ENCODE results near the gene CERS6. TPM values are rescaled to one million over a fixed set of nuclear protein-coding genes. Genes with fewer than 3 reads are reported as not detected.

The CERS6 gene
- total RNA-seq, 1 donor from 2014 or later: 27.7 TPM

GRCh38 chr2:168539945-168540344 is 83.9 kb downstream of the CERS6 start:
- no peaks in the 10 kb centered on the region for H3K27me3 ChIP-seq
- no peak for TF ChIP-seq CTCF (IDR thresholded peaks at IDR 0.05)
- TF ChIP-seq POLR2A (IDR thresholded peaks at IDR 0.05): no peak
- TF ChIP-seq POLR2AphosphoS5 (IDR thresholded peaks at IDR 0.05; ENCODE audit: insufficient read depth in 1 of 2, low read depth in 1 of 2): no peak
- no peak overlapping the region for H3K4me3 ChIP-seq
- no peaks in the 10 kb centered on the region for H3K36me3 ChIP-seq
- no peaks in the 10 kb centered on the region for H3K4me1 ChIP-seq
- peaks cover 5% of the 10 kb centered on the region for H3K9me3 ChIP-seq
- DNase-seq (ENCODE audit: extremely low spot score in 2 of 2): no peak
- intact Hi-C loops (cut with DNase I): no loop called here
- no peak overlapping the region for H3K27ac ChIP-seq

GRCh38 chr2:168541858-168542257 is 85.8 kb downstream of the CERS6 start:
- H3K27me3 ChIP-seq: no peaks in the 10 kb centered on the region
- intact Hi-C loops (cut with DNase I): no loop called here
- H3K4me1 ChIP-seq: no peaks in the 10 kb centered on the region
- H3K27ac ChIP-seq: no peak overlapping the region
- no peak overlapping the region for H3K4me3 ChIP-seq
- H3K9me3 ChIP-seq: peaks cover 5% of the 10 kb centered on the region
- no peak for DNase-seq (ENCODE audit: extremely low spot score in 2 of 2)
- TF ChIP-seq POLR2A (IDR thresholded peaks at IDR 0.05): no peak
- no peak for TF ChIP-seq CTCF (IDR thresholded peaks at IDR 0.05)
- TF ChIP-seq POLR2AphosphoS5 (IDR thresholded peaks at IDR 0.05; ENCODE audit: insufficient read depth in 1 of 2, low read depth in 1 of 2): no peak
- no peaks in the 10 kb centered on the region for H3K36me3 ChIP-seq

DNA sequence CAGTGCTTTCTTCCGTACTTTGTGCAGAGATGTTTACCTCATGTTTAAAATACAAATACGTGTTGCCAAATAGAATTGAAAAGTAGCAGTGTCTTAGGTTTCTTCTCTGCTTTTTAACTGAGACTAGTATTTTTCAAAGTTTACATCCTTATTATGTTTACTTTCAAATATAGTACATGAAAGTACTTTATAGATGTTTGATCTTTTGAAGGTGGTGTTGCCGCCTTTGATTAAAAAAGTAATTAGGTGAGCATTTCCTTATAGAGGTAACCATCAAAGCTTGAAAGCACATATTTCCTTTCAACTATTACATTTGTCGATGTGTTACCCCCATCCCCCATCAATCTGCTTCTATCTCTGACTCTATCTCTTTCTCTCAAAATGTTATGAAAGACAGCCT is 87.0 kb downstream of the CERS6 start:
- Histone ChIP-seq H3K4me3 (no peak overlapping the region), H3K4me1 (no peaks in the 10 kb centered on the region), H3K36me3 (no peaks in the 10 kb centered on the region), H3K9me3 (peaks cover 5% of the 10 kb centered on the region), H3K27me3 (no peaks in the 10 kb centered on the region), H3K27ac (no peak overlapping the region)
- intact Hi-C loops (cut with DNase I): no loop called here
- no peak for DNase-seq (ENCODE audit: extremely low spot score in 2 of 2)
- no peak for TF ChIP-seq CTCF (IDR thresholded peaks at IDR 0.05)
- TF ChIP-seq POLR2AphosphoS5 (IDR thresholded peaks at IDR 0.05; ENCODE audit: insufficient read depth in 1 of 2, low read depth in 1 of 2): no peak
- no peak for TF ChIP-seq POLR2A (IDR thresholded peaks at IDR 0.05)

GRCh38 chr2:168543935-168544334 is 87.9 kb downstream of the CERS6 start:
- DNase-seq (ENCODE audit: extremely low spot score in 2 of 2): no peak
- Histone ChIP-seq H3K4me1 (no peaks in the 10 kb centered on the region), H3K36me3 (no peaks in the 10 kb centered on the region), H3K9me3 (peaks cover 5% of the 10 kb centered on the region), H3K4me3 (no peak overlapping the region), H3K27ac (no peak overlapping the region), H3K27me3 (no peaks in the 10 kb centered on the region)
- TF ChIP-seq POLR2AphosphoS5 (IDR thresholded peaks at IDR 0.05; ENCODE audit: insufficient read depth in 1 of 2, low read depth in 1 of 2) (no peak), POLR2A (IDR thresholded peaks at IDR 0.05) (no peak), CTCF (IDR thresholded peaks at IDR 0.05) (no peak)
- intact Hi-C loops (cut with DNase I): no loop called here

DNA sequence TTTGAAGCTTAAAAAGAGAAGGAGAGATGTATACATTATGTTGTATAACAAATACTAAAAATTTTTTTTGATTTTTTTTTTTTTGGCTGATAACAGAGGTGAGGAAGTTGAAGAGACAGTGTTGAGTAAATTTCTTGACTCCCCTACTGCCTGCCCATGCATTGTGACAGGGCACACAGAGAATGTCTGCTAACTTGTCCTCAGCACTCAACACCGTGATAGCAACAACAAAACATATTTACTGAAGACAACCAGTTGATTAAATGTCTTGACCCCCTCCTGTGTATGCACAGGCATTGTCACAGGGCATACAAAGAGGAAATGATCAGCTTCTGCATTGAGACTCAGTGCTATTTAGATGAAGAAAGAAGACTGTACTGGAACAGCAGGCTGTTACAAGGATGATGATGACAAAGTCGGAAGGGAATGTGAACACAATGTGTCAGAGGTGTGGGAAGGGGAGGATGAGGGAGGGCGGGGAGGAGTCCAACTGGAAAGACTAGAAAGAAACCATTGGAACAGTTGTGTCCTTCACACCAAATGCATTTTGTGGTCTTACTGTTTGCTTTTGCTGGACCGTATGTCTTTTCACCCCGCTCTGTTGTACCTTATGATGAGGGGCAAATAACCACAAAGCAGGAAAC is 89.5 kb downstream of the CERS6 start:
- no peak for DNase-seq (ENCODE audit: extremely low spot score in 2 of 2)
- TF ChIP-seq CTCF (IDR thresholded peaks at IDR 0.05) (no peak), POLR2AphosphoS5 (IDR thresholded peaks at IDR 0.05; ENCODE audit: insufficient read depth in 1 of 2, low read depth in 1 of 2) (peak in 1 of 2 donors; percentile 42), POLR2A (IDR thresholded peaks at IDR 0.05) (no peak)
- Histone ChIP-seq H3K9me3 (no peaks in the 10 kb centered on the region), H3K36me3 (no peaks in the 10 kb centered on the region), H3K4me1 (no peaks in the 10 kb centered on the region), H3K4me3 (no peak overlapping the region), H3K27ac (no peak overlapping the region), H3K27me3 (no peaks in the 10 kb centered on the region)
- intact Hi-C loops (cut with DNase I): no loop called here
